Activated T-cell treated with anti-CD3 and anti-CD28 coated beads, Interleukin-2, amount 50 U/mL, for 1 hour (primary cell): Measurements from ENCODE around the gene RBM23.
"Not testable (repeated sequence)": the region's sequence is repeated elsewhere in the genome, so short reads cannot be mapped to it uniquely, and the experiment has no call there.

Source experiments
- DNase-seq: peaks from one replicate; pipeline ENCODE4 v3.0.0-alpha.2; 2020

RBM23 gene

GRCh38 chr14:22918804-22919600 is at the start of gene RBM23:
RBM23 (minus strand) TSS chr14:22919149.
- DNase-seq: peak; percentile 98

- no peak for DNase-seq
Measured at GRCh38 chr14:22966783-22967269, 47.9 kb upstream of the RBM23 start.

DNA sequence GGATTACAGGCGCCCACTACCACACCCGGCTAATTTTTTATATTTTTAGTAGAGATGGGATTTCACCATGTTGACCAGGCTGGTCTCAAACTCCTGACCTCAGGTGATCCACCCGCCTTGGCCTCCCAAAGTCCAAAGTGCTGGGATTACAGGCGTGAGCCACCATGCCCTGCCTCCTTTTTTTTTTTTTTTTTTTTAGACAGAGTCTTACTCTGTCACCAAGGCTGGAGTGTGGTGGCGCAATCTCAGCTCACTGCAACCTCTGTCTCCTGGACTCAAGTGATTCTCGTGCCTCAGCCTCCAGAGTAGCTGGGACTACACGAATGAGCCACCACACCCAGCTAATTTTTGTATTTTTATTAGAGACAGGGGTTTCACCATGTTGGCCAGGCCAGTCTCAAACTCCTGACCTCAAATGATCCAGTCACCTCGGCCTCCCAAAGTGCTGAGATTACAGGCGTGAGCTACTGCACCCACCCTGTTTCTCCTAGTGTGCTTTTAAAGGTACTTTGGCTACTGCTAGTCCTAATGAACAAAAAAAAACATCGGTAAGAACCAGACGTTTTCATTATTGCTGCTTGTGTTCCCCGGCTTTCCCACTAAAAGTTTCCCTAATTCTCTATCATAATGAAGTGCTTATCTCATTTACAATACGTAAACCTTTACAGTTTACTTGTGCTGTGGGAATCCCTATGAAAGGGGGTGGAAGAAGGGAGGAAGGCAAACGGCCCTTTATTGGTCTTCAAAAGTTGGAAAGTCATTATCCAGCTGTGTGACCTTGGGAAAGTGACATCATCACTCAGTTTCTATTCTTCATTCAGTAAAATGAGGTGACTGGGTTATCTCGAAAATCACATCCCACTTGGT is 47.2 kb upstream of the RBM23 start:
- DNase-seq: not testable (repeated sequence)

- no peak for DNase-seq
Measured at GRCh38 chr14:22962061-22962676, 43.2 kb upstream of the RBM23 start.

- no peak for DNase-seq
Measured at GRCh38 chr14:22955702-22956569, 37.0 kb upstream of the RBM23 start.

GRCh38 chr14:22952418-22952817 is 33.5 kb upstream of the RBM23 start:
- no peak for DNase-seq

- DNase-seq: not testable (repeated sequence)
Measured at GRCh38 chr14:22951795-22952194, 32.8 kb upstream of the RBM23 start.

- DNase-seq: no peak
Measured at GRCh38 chr14:22945642-22946041, 26.7 kb upstream of the RBM23 start.

GRCh38 chr14:22939684-22940083 is 20.7 kb upstream of the RBM23 start:
- DNase-seq: no peak

- no peak for DNase-seq
Measured at GRCh38 chr14:22935156-22935555, 16.2 kb upstream of the RBM23 start.

- DNase-seq: no peak
Measured at GRCh38 chr14:22932146-22932545, 13.2 kb upstream of the RBM23 start.

DNA sequence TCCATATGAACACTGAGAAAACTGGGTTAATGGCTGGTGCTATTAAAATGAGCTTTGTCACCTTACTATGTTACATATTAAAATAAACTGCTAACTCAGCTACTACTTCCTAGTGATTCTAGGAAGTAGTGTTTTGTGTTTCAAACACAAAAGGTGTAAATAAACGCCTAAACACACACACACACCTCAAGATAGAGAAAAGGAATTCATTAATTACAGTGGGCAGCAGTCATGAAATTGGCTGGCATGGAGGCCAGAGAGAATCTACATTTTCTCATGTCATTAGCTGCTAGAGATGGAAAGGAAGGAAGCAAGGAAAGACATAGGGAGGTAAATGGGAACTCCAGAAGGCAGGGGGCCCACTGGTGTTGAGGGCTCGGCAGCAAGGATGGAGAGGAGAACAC is 11.0 kb upstream of the RBM23 start:
- no peak for DNase-seq

GRCh38 chr14:22929104-22929960 is 10.4 kb upstream of the RBM23 start, which contains the start of gene PRMT5:
PRMT5 (minus strand) TSS chr14:22929376; CDS start chr14:22929361, 15 bp downstream.
- peak; percentile 96 for DNase-seq

DNA sequence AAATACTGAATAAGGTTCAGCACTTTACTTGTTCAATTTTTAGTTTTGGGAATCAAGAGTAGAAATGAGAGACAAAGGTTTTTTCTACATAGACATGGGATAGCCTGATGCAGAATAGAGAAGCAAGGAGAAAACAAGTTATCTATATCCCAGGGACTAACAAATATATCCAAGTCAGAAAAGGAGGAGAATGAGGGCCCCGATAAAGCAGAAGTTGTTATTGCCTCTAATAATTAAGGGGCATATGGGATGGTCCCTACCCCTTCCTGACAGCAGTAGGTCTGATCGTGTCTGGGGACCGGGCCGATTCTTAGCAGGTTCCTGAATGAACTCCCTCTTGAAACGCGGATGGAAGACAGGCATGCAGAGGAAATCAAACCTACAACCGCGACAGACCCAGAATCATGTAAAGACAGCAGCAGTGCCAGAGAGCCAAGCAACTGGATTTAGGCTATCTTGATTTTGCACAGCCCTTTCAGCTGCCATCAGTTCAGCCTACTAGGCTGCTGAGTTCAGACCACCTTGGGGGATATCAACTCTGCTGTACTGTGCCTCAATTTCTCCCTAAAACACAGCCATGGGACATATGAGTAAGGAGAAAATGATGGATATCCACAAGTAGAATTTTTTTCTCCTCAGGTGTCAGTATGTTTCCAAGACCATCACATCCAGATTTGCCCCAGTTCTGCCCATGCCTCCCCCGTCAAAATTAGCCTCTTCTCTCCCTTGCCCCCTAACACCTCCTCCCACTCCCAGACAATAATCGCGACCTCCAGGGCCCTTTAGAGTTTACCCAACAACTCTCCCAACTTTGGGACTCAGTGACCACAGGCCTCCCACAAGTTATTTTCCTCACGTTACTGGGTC is 9.5 kb upstream of the RBM23 start:
- no peak for DNase-seq

GRCh38 chr14:22926316-22926715 is 7.4 kb upstream of the RBM23 start:
- DNase-seq: no peak

DNA sequence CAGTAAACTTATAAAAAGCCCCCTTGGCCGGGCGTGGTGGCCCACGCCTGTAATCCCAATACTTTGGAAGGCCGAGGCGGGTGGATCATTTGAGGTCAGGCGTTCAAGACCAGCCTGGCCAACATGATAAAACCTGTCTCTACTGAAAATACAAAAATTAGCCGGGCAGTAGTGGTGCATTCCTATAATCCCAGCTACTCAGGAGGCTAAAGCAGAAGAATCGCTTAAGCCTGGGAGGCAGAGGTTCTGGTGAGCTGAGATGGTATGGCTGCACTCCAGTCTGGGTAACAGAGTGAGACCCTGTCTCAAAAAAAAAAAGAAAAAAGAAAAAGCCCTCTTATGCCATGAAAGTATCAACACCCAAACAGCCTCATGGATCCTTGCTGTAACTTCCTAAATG is 6.6 kb upstream of the RBM23 start:
- no peak for DNase-seq

- no peak for DNase-seq
Measured at GRCh38 chr14:22923746-22924145, 4.8 kb upstream of the RBM23 start.

- no peak for DNase-seq
Measured at GRCh38 chr14:22922294-22922693, 3.3 kb upstream of the RBM23 start.

DNA sequence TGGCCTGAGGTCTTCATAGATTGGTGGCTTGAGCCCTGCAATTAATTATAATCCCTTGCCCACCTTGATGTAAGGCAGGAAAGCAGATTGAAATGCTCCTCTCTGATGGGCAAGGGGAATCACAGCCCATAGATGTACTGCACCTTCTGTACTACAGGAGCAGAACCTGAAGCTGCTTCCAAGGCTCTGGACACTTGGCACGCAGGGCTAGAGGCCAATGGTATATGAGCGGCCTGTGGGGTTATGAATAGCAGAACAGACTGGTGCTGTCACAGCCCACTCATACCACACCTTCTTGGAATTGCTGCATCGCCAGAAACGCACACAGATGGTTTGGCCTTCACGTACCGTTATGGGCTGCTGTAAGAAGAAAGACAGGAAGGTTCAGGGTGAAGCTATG is 1.7 kb upstream of the RBM23 start:
- no peak for DNase-seq

DNA sequence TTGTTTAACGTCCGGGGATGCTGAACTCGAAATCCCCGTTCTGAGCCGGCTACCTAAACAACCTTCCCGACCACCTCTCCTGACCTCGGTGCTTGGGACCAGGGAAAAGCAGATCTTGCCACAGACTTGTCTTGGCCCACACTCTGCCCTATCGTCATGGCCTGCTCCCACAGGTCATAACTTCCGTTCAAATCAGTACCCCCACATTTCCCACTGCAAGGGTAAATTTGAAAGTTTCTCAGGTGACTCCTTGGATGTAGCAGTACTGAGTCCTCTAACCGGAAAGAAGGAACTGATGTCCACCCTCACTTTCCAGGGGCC is 612 bp upstream of the RBM23 start:
- DNase-seq: no peak
